Upper lobe of right lung (tissue), 1 donor: Measurements from ENCODE around the gene DUOXA1. TPM values are rescaled to one million over a fixed set of nuclear protein-coding genes. Genes with fewer than 3 reads are reported as not detected.

Experiments
- ATAC-seq: fragments of 200-7000 bp; cut with Tn5 transposase; one replicate; pipeline ENCODE4 v1.9.1; 2020; ENCODE audit warnings: mild to moderate bottlenecking, moderate library complexity
- DNase-seq: peaks from one replicate; pipeline ENCODE4 v3.0.0-alpha.2; 2020
- H3K27ac ChIP-seq: fragments of 200-600 bp; one replicate; pipeline ENCODE4 v1.8.0; 2022
- H3K27me3 ChIP-seq: fragments of 200-600 bp; one replicate; pipeline ENCODE4 v1.8.0; 2022; ENCODE audit warnings: mild to moderate bottlenecking
- H3K36me3 ChIP-seq: fragments of 200-600 bp; one replicate; pipeline ENCODE4 v1.8.0; 2022
- H3K4me1 ChIP-seq: fragments of 200-600 bp; one replicate; pipeline ENCODE4 v1.8.0; 2022
- H3K4me3 ChIP-seq: fragments of 200-600 bp; one replicate; pipeline ENCODE4 v1.8.0; 2022; ENCODE audit warnings: mild to moderate bottlenecking
- H3K9me3 ChIP-seq: fragments of 200-600 bp; one replicate; pipeline ENCODE4 v1.8.0; 2022
- intact Hi-C: fragments of 100-400 bp; cut with DNase I; formaldehyde crosslinking; loops from one replicate; pipeline ENCODE4 v1.11.0; 2022
- total RNA-seq: library from RNA; stranded (reverse); fragmentation: NEBNext Ultra II Directional; extraction: Animal tissue kit (Norgen Biotek cat#: 25700); gene quantifications from one replicate; pipeline ENCODE4 v1.2.1, GENCODE V29; 2021
- TF ChIP-seq, protein P1 (sequence below): fragments of 200-600 bp; IDR thresholded peaks from one replicate; pipeline ENCODE4 v1.8.0; 2022; ENCODE audit warnings: antibody characterized with exemption
- donor health status: DM: no; HTN: yes; CAD: no; lungs with severe emphysema.

The DUOXA1 gene
- total RNA-seq, 1 donor from 2014 or later: 138 TPM

DNA sequence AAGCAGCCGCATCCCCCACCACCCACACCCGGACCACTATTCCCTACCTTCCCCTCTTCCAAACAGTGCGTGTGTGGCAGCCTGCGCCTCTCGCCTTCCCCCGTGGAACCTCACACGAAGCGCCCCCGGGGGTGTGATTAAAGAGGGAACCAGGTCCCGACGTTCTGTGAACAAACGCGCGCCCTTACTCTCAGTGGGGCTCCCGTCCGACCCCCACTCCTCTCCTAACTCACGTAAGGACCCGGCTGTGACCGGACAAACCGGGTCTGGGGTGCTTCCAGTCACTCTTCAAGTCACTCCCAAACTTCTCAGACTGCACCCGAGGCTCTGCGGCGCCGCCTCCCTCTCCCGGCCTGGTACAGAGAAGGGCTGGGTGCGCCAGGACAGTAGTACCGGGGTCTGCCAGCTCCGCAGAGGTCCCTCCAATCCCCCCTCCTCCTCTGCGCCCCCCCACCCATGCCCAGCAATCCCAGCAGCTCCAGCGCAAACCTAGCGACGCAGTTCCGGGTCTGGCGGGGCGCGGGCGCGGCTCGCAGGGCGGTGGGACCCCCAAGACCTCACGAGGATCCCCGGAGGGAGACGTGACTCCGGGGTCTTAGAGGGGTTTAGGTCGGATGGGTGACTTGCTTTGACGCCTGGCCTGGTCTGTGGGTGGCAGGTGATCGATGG is 574 bp downstream of the DUOXA1 start:
- TF ChIP-seq, protein P1, sequence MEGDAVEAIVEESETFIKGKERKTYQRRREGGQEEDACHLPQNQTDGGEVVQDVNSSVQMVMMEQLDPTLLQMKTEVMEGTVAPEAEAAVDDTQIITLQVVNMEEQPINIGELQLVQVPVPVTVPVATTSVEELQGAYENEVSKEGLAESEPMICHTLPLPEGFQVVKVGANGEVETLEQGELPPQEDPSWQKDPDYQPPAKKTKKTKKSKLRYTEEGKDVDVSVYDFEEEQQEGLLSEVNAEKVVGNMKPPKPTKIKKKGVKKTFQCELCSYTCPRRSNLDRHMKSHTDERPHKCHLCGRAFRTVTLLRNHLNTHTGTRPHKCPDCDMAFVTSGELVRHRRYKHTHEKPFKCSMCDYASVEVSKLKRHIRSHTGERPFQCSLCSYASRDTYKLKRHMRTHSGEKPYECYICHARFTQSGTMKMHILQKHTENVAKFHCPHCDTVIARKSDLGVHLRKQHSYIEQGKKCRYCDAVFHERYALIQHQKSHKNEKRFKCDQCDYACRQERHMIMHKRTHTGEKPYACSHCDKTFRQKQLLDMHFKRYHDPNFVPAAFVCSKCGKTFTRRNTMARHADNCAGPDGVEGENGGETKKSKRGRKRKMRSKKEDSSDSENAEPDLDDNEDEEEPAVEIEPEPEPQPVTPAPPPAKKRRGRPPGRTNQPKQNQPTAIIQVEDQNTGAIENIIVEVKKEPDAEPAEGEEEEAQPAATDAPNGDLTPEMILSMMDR: no peak
- intact Hi-C loops: no loop called here
- Histone ChIP-seq H3K4me1 (no peaks in the 10 kb centered on the region), H3K36me3 (no peaks in the 10 kb centered on the region), H3K9me3 (no peaks in the 10 kb centered on the region), H3K4me3 (peak overlapping the region; percentile 56), H3K27ac (peak overlapping the region; percentile 80), H3K27me3 (peaks cover 49% of the 10 kb centered on the region)
- ATAC-seq (peak; percentile 48), DNase-seq (peak; percentile 80)

DNA sequence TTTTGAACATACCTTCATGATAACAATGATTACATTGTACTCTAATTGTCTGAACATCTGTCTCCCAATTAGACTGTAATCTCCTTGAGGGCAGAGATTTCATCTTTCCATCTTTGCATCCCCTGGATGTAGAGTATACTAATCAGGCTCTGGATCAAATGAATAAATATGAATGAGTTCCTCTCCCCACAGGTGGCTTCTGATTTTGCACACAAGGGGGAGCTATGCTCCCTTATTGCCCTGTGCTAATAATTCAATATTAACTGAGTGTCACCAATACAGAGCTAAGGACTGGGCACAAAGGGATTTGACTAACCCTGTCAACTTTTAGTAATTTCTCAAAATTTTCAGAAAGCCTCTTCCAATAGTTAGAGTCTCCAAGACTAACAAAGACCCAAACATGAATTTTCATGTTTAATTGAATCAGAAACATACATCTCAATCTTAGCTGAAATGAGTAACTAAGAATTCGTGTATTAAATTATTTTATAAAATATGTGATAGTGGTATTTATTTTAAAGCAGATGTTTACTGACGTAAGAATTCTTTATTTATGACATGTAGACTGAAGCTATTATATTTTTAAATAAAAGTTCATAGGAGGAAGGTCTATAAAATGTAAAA is 3.0 kb downstream of the DUOXA1 start:
- no peaks in the 10 kb centered on the region for H3K9me3 ChIP-seq
- ATAC-seq (peak; percentile 15), DNase-seq (peak; percentile 3)
- no peak overlapping the region for H3K27ac ChIP-seq
- intact Hi-C loops: no loop called here
- H3K36me3 ChIP-seq: no peaks in the 10 kb centered on the region
- peaks cover 46% of the 10 kb centered on the region for H3K27me3 ChIP-seq
- H3K4me3 ChIP-seq: no peak overlapping the region
- peaks cover 4% of the 10 kb centered on the region for H3K4me1 ChIP-seq
- TF ChIP-seq, protein P1: peak; percentile 68

DNA sequence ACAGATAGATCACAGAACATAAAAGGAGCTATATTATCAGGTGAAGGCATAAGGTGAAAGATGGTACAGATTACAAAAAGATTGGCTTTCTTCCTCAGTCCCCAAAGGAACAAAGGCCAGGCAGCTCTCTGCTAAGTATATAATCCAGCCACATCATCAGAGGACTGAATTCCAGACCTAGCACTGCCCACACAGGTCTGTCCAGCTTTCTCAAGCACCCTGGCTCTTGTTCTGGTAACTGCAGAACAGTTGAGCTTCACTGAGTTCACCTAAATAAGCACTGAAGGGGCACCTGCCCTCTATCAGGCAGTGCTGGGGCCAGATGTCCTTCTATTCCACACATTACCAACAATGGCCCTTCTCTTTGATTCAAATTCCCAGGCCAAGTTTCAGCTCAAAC is 6.3 kb downstream of the DUOXA1 start:
- intact Hi-C loops: no loop called here

DNA sequence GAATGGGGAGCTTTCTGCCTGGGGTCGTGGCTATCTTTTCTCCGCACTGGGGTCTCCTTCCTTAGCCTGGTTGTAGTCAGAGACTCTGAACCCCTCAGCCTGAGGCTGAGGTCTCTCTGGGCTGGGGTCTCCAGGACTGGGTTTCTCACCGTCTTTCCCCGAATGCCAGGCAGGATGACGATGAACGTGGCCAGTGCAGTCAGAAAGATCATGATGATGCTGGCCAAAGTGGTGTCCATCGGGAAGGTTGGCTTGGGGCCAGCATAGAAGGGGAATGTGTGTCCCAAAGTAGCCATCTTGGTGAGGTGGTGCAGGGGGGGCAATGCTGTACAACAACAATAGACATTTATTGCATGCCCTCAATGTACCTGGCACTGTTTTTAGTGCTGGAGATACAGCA is 7.0 kb downstream of the DUOXA1 start:
- TF ChIP-seq, protein P1: no peak

More for the DNA sequence above, 6.3 kb downstream of the DUOXA1 start:
- peaks cover 18% of the 10 kb centered on the region for H3K27me3 ChIP-seq
- no peak overlapping the region for H3K4me3 ChIP-seq
- peak; percentile 58 for ATAC-seq
- H3K4me1 ChIP-seq: peaks cover 4% of the 10 kb centered on the region
- DNase-seq: peak; percentile 51
- no peaks in the 10 kb centered on the region for H3K36me3 ChIP-seq
- TF ChIP-seq, protein P1: no peak
- no peaks in the 10 kb centered on the region for H3K9me3 ChIP-seq
- no peak overlapping the region for H3K27ac ChIP-seq

DNA sequence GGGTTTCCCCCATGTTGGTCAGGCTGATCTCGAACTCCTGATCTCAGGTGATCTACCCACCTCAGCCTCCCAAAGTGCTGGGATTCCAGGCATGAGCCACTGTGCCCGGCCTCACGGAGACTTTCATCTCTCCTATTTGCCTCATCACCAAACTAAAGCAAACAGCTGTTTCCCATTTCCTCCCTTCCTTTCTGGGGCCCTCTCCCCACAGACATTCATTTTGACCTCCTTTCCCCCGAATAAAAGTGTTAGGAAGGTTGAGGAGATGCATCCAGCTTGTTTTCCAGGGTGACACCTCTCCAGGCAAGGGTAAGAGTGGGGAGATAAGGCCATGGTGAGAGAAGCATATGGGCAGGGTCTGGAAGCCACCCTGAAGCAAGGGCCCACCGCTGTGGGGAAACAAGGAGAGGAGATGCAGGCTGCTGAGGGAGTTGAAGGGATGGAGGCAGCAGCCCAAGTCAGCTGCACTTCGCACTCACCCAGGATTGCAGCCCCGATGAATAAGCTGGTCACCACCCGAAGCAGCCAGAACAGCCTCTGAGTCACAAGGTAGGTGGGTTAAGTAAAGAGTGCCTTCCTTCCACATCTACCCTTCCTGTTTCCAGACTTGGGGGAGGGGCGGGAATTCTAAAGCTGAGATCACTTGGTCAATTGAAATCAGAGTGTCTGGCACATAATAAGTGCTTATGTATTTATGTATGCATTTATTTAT is 7.8 kb downstream of the DUOXA1 start:
- Histone ChIP-seq H3K4me3 (no peak overlapping the region), H3K9me3 (no peaks in the 10 kb centered on the region), H3K27ac (no peak overlapping the region), H3K36me3 (no peaks in the 10 kb centered on the region), H3K4me1 (peaks cover 14% of the 10 kb centered on the region), H3K27me3 (peaks cover 19% of the 10 kb centered on the region)
- TF ChIP-seq, protein P1: no peak
- DNase-seq: peak; percentile 58
- ATAC-seq: peak; percentile 5
- intact Hi-C loops: no loop called here

More for the DNA sequence above, 7.0 kb downstream of the DUOXA1 start:
- Histone ChIP-seq H3K27ac (no peak overlapping the region), H3K4me3 (no peak overlapping the region), H3K4me1 (peaks cover 7% of the 10 kb centered on the region), H3K27me3 (peaks cover 15% of the 10 kb centered on the region), H3K9me3 (no peaks in the 10 kb centered on the region), H3K36me3 (no peaks in the 10 kb centered on the region)
- intact Hi-C loops: no loop called here
- DNase-seq (peak; percentile 37), ATAC-seq (no peak)
